Ovary (tissue), 3 donors: Measurements from ENCODE around the gene STAT6.

Source experiments
- CTCF ChIP-seq, 3 donors: fragments of 450-650 bp in 2 of 3; fragments of 200-600 bp in 1 of 3; IDR thresholded peaks; one replicate each; pipeline versions ENCODE4 v1.5.1 to v1.8.0; 2016 to 2022; ENCODE audit warnings: antibody characterized with exemption in 3 of 3, mild to moderate bottlenecking in 1 of 3
- POLR2A ChIP-seq: fragments of 450-650 bp; IDR thresholded peaks from one replicate; pipeline ENCODE4 v1.6.1; 2017; ENCODE audit warnings: antibody characterized with exemption, mild to moderate bottlenecking, moderate library complexity
- donor health status: DM: no; HTN: no; CAD: no.

GRCh38 chr12:57158665-57159064, 47.5 kb upstream of the STAT6 start:
- TF ChIP-seq POLR2A (no peak), CTCF (IDR thresholded peaks at IDR 0.05) (no peak)
